HG03025 (cell line): ENCODE data around the gene LOXHD1.

Experiments used
- ATAC-seq: cut with Tn5 transposase; IDR thresholded peaks from one replicate; pipeline ENCODE4 v1.9.1; 2021; ENCODE audit warnings: mild to moderate bottlenecking, moderate library complexity; ENCODE audit not compliant: unreplicated experiment, low FRiP score

The LOXHD1 gene

DNA sequence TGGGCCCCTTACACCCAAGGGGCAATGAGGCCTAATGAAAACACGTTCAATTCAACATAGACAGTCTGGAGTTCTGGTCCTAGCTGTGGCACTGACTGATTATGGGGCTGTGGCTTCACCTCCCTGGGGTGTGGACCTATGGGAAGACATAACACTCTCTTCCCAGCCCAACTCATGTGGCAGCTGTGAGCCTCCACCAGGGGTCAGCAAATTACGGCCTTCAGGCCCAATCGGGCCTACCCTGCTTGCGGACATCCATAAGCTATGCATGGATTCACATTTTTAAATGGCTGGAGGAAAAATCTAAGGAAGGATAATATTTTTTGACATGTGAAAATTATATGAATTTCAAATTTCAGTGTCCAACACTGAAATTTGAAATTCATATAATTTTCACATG, 101.3 kb downstream of the LOXHD1 start:
- ATAC-seq, result peak; percentile 64

DNA sequence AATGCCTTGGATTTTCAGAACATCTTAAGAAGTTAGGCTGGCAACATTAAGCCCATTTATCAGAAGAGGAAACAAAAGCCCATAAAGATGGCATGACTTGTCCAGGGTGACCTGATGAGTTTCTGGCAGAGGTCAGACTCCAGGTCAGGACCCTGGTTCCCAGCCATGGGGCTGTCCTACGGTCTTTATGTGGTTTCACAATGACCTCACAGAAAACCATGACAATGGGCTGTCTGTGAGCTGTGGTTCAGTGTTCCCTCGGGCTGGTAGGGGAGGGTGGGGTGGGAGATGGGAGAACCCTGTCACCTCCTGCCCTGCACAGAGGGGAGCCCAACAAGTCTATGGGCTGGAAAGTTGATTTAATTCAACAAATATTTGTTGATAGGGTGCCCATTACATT, 101.8 kb downstream of the LOXHD1 start:
- ATAC-seq, result no peak

DNA sequence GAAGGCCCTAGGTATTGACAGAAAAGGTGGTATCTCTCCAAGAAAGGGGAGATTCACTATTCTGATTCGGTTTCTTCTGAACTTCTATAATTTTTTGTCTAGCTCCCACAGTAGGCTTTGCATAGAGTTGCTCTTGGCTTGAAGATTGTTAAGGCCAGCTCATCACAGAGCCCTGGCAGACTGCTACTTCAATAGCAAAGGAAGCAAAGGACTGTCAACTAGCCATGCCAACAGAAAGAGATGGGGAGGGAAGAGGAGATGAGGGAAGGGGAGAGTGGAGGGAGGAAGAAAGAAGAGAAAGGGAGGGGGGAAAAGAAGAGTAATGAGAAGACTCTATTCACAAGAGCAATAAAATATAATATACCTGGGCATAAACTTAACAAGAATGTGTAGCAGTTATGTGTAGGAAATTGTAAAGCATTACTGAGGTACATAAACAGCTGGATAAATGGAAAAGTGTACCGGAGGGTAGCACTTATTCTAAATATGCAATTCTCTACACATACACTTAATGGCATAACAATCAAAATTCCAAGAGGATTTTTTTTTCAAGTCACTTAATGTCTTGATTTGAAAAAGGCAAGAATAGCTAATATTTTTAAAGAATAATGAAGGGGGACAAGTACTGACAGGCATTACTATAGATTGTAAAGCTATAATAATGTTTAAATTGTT, 102.5 kb downstream of the LOXHD1 start:
- ATAC-seq, result no peak

DNA sequence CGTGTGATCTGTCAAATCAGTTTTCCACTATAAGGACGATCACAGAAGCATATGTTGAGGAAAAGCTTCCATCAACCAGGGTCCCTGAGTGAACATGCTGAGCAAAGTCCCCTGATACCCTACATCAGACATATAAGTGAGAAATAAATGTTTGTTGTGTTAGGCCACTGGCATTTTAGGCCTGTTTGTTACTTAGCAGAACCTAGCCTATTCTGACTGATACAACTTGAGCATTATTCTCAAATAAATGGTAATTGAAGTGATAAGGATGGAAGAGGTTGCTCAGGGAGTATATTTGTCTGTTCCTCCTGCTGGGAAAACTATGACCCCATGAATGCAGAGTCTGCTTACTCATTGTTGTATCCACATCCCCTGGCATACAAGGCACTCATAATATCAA, 106.4 kb downstream of the LOXHD1 start:
- no peak for ATAC-seq

DNA sequence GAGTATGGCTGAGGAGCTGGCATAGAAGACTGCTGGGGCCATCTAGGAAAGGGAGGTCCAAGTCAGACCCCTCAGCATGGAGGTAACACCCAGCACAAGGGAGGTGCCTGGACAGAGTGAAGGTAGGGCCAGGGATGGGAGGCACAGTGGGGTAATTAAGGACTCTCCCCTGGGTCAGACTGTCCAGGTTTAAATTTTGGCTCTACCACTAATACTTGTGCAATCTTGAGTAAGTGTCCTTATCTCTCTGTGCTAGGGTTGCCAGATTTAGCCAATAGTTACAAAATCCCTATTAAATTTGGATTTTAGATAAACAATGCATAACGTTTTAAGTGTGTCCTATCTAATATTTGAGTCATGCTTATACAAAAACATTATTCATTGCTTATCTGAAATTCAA, 109.5 kb downstream of the LOXHD1 start:
- ATAC-seq, result no peak

DNA sequence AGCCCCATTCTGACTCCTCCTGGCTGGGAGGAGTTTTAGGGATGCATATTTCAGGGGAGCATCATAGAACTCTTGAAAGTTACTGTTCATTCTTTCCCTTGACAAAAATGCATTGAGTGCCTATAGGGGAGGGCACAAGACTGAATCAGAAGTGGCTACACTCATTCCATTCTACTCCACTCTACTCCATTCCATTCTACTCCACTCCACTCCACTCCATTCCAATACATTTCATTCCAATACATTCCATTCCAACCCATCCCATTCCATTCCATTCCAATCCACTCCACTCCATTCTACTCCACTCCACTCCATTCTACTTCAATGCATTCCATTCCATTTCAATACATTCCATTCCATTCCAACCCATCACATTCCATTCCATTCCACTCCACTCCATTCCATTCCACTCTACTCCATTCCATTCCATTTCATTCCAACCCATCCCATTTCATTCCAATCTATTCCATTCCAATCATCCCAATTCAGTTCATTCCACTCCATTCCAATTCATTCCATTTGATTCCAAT, 110.8 kb downstream of the LOXHD1 start:
- ATAC-seq, result no peak

DNA sequence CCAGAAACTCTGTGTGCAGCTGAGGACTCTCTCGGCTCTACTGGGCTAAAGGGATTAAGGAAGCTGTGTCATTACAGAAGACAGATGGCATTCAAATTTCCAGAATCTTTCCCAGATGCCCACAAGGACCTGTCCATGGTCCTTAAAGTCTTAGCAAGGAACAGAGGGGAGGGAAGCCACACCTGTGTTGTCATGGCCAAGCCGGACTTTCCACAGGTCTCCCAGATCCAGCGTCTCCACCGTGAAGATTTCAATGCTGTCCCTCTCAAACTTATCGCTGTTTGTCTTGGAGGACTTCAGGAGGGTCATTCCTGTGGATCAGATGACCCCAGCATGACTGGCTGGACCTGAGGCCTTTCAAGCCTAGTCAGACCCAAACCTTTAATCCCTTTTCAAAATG, 114.5 kb downstream of the LOXHD1 start:
- no peak for ATAC-seq

DNA sequence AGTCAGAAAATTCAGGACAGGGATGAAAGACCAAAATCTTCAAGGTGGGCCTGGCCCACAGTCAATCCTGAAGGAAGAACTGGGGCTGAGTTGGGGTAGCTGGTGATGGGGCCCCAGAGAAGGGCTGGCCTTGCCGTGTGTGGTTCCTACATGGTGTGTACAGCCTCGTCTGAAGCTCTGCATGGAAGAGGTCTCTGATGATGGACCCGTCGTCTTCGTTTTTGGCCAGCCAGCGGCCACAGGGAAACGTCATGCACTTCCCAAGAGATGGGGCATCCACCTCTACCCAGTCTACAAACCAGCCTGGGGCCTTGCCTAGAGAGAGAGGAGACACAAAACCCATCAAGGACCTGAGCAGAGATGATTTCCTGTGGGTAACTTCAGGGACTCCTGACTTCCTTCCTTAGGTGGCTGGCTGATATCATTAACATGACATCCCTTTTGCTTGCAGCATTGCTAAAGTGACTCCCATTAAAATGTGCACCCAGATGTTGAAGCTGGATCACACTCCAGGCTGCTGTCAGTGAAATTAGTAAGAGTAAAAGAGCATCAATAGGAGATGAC, 115.3 kb downstream of the LOXHD1 start:
- ATAC-seq, result no peak

DNA sequence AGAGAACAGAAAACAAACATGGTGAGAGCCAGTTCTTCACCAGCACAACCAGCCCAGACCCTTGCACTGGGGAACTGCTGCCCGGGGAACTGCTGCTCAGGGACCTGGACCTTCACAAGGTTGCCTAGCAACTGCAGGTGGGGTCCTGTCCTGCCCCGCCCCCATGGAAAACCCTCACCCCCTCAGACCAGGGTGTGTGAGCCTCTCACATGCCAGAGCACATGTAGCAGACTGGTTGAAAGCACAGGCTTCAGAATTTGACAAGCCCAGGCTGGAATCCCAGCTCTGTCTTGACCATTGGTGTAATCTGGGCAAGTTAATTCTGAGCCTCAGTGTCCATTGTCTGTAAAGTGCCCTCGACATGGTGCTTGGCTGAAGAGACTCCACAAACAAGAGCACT, 118.6 kb downstream of the LOXHD1 start:
- no peak for ATAC-seq

DNA sequence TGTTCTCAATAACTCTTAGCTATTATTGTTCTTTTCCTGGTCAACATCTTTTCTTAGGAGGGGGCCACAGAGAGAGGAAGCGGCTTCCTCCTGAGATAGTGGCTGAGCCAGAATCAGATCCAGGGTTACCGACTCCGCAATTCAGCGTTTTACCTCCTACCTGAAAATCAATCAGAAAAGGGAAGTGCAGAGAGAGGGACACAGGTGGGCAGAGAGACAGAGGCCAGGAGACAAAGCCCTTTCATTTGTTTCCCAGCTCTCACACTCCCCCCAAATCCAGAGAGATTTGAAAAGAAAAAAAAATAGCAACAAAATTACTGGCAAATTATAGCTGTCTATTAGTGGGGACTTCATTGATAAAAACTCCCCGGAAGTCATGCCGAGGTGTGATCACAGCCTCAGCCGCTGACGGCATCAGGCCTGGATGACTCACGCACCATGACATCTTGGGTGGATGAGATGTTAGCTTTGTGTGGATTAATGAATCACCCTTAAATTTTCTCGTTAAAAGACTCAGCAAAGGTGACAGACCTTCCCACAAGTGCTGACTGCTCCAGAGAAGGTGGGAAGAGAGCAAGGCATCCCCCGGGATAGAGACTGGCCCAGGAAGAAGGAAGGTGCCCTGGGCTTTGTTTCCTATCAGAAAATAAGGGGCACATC, 120.7 kb downstream of the LOXHD1 start:
- ATAC-seq, result no peak

DNA sequence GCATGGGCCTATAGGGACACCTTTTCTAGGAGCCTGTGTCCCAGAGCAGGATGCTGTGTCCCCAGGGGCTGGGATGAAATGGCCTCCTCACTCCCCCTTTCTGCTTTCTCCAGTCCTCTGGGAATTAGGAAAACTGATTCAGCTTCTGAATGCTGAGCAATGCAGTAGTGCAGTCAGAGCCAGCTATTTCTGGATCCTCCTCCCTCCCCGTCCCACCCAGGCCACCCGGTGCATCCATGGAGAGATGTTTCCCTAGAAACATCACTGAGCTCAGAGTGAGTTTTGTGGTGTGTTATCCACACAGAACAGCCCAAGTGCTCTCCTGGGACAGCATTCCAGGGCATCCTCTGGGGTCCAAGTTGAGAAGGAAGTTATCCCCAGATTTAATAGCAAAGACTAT, 125.5 kb downstream of the LOXHD1 start:
- ATAC-seq, result no peak

DNA sequence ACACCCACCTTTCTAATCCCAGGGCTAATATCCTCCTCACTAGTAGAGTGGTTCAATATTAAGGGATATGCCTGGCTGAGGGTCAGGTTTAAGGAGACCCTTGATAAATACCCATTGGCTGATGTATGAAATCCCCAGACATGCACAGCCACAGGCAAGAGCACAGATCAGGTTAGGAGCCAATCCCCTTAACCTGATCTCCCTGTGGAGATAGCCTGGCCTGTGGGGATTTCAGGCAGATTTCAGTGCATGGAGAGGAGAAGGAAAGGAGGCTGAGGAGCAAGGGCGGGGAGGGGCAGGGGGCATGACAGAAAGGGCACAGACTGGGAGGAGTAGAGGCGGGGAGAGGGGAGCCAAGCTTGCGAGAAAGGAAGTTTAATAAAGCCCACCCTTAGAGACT, 129.0 kb downstream of the LOXHD1 start:
- ATAC-seq, result no peak

DNA sequence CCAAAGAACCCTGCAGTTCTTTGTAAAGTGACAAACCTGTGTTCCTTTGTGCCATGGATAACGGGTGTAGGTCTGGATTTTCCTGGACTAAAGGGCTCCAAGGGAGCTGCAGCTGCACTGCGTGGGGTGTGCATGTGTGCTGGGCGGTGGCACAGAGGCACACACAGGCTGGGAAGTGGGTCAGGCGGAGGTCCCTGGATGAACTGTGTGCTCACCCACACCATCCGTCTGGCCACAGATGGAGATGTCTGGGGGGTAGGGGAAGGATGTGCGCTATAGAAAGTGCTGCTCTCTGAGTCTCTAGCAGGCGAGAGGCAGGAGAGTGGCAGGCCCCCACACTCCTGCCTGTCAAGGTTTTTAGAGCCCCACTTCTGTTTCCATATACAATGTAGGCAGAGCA, 137.2 kb downstream of the LOXHD1 start:
- ATAC-seq, result no peak

DNA sequence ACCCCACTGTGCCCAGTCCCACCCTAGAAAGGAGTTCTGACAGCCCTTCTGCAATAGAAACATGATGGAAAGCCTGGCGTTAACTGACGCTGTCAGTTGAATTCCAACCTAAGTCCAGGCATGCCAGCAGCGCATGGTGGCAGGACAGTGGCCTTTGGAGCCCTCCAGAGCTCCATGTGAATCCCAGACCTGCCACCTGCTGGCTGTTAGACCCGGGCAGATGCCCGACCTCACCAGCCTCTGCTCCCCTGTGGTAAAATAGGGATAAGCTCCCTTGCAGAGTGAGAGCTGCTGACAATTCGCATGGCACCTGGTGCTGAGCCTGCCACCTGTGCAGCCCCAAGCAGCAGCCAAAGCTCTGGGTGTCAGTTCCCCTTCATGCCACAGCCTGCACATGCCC, 138.6 kb downstream of the LOXHD1 start:
- ATAC-seq, result no peak

DNA sequence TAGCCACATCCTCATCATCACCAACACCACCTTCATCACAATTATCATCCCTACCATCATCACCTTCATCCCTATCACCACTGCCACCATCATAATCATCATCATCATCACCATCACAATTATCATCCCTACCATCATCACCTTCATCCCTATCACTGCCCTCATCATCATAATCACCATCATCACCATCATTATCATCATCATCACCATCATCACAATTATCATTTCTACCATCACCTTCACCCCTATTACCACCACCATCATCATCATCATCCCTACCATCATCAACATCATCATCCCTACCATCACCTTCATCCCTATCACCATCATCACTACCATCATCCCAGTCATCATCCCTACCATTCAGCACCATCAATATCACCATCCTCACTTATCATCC, 140.5 kb downstream of the LOXHD1 start:
- no peak for ATAC-seq

DNA sequence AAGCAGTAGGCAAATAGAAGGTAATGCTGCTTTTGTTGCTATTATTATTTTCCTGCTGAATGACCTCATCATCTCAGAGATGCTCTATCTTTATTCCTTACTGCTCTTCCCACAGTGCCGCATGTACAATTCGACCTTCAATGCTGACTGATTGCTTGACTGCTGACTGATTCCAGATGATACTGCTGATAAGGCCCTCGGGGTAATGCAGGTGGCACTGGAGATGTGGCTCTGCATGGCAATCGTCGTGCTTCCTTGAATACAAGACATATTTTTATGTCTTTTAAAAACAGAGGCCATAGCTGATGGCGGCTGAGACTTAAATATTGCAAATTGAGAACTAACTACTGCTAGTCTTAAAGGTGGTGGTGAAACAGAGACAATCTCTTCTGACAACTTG, 146.6 kb downstream of the LOXHD1 start:
- ATAC-seq, result no peak

DNA sequence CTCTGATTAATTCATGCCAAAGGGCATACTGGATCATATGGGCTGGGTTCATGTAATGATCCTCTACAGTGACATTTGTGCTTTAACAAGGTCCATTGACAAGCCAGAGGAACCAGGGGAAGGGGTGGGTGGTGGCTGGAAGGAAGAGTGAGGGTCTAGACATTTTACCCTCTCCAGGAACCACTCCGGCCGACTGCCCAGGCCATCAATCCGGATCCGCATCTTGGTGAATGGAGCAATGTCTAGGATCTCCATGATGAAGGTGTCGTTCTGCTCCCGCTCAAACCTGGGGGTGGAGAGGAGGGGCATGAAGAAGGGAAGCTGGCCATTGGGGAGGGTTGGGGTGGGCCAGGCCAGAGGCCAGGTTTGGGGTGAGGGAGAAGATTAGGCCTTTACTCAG, 147.5 kb downstream of the LOXHD1 start:
- ATAC-seq, result no peak

DNA sequence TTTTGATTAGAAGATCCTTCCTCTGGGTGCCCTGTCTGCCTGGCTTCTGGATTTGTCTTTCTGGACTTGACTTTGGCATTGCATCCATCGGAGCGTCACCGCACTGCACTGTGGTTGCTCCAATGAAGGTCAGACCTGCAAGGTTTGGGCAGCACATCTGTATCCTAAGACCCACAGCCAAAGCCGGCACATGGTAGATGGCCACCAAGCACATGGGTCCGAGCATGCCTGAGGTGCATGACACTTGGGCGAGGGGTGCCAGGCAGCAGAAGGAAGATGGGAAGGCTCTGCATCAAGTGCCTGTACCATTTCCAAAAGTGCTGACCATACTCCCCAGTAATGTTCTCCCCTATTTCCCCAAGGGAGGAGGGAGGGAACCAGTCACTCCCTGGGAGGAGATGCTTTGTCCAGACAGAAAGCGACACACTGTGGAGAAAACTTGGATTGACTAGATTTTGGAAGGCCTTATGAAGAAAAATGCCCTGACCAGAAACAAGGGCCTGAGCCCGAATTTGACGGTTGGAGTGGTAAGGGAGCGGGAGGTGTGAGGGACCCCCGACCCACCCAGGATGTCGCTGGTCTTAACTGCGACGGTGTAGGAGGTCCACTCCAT, 149.9 kb downstream of the LOXHD1 start:
- ATAC-seq, result no peak

DNA sequence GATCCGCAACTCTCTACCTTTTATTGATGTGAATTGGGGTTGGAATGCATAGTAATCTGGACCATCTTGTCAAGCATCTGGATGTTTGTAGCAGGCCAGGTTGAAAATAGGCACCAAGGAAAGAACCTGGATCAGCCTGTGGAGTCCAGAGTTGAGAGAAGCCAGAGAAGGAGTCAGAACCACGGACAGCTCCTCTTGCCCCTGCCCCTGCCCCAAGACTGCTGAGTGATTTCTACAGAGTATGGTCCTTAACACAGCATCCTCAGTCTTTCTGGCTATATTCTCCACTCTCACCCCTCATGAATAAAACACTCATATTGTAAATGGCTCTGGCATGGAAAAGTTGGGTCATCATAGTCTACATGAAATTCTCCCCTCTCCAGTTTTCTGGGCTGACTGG, 154.6 kb downstream of the LOXHD1 start:
- ATAC-seq, result no peak

DNA sequence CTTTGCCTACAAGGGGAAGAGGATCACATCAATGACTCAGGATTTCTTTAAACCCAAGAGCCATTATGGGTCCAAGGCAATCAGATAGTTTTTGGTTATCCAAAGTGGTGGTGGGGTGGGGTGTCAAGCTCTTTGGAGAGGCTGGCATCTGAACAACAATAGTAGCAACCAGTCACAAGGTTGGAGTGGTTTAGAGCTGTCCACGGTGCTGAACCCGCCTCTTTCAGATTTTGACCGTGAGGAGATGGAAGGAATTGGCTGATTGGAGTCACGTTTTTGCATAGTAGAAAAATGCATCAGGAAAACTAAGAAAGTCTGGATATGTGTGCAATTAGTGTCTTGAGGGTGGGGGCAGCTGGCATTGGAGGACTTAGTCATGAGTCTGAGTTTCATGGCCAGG, 159.9 kb downstream of the LOXHD1 start:
- no peak for ATAC-seq

DNA sequence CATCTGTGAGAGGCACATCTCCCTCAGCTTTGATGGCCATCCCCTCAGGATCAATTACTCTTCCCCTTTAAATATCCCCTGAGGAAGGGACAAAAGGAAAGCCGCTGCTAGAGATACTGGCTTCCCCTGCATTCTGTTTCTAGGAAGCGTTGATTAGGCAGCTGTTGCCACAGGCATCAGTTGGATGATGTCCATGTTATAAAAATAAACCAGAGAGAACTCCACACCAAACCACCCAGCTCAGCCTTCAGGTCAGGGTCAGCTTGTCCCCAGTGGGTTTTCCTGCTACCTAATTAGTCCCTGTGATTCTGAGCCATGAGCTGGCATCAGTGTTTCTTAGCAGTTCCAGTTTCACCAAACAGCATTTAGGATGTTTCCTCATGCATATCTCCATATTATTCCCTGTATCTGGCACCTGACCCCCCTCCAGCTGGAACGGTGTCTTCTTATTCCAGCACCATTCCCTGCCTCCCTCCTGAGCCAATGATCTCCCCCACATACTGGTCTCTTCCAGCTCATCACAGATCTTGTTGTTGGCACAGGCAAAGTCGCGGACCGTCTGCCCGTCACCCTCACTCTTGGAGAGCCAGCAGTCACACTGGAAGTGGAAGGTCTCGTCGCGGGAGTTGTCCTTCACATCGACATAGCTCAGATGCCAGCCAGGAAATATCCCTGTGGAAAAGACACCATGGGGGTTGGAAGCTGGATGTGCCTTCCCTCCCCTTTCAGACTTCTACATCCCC, 168.4 kb downstream of the LOXHD1 start:
- ATAC-seq, result no peak
